Measurements from ENCODE around the gene NME7. TPM values are rescaled to one million over a fixed set of nuclear protein-coding genes. Genes with fewer than 3 reads are reported as not detected.

The NME7 gene
- total RNA-seq, 1 experiment from 2014 or later, result 21.8 TPM

- Histone ChIP-seq H4K20me1 (ENCODE audit: insufficient read depth) (no peaks in the 10 kb centered on the region), H3K27me3 (ENCODE audit: insufficient read depth, low read length) (no peaks in the 10 kb centered on the region), H3K4me1 (ENCODE audit: control insufficient read depth in 1 of 2, insufficient read depth in 2 of 2, low read length in 2 of 2) (peaks cover 0 to 8% of the 10 kb centered on the region in 2 experiments; a peak in 2 of 4 replicates), H3K4me2 (ENCODE audit: low read length) (no peak overlapping the region), H2AFZ (ENCODE audit: low read depth, low read length, poor library complexity, severe bottlenecking) (no peak overlapping the region), H3K36me3 (ENCODE audit: control insufficient read depth in 1 of 2, insufficient read depth in 2 of 2, low read length in 2 of 2) (no peaks in the 10 kb centered on the region), H3K27ac (ENCODE audit: low read depth, low read length) (no peak overlapping the region), H3K9me2 (ENCODE audit: insufficient read depth) (no peaks in the 10 kb centered on the region), H3K4me3 (replicated peaks in 1 of 2; ENCODE audit: low read depth in 1 of 2, low read length in 2 of 2) (no peak overlapping the region), H3K79me2 (ENCODE audit: insufficient read depth, low read length) (no peaks in the 10 kb centered on the region), H3K9me3 (ENCODE audit: control insufficient read depth in 1 of 2, insufficient read depth in 1 of 2, low read depth in 1 of 2, low read length in 2 of 2) (no peaks in the 10 kb centered on the region), H3K9ac (ENCODE audit: low read length) (no peak overlapping the region)
- no peak for ATAC-seq
- ChIA-PET CTCF (no interaction called here), POLR2A (no interaction called here), RAD21 (ENCODE audit: low non-redundant PET in 1 of 2, low total read pairs in 2 of 2, uncharacterized antibody in 2 of 2, unreplicated experiment in 2 of 2) (no interaction called here)
- no peak for TF ChIP-seq ZFX (IDR thresholded peaks at IDR 0.05)
- TF ChIP-seq CBX3 (IDR thresholded peaks at IDR 0.05; ENCODE audit: low read depth), result no peak
- TF ChIP-seq MAX (IDR thresholded peaks at IDR 0.05), result no peak
- no peak for TF ChIP-seq ELF1 (IDR thresholded peaks at IDR 0.05; ENCODE audit: borderline replicate concordance, low read depth)
- no peak for TF ChIP-seq ZNF274 (IDR thresholded peaks at IDR 0.05; ENCODE audit: low read depth, low read length)
- TF ChIP-seq RAD21 (IDR thresholded peaks at IDR 0.05; ENCODE audit: low read depth), result no peak
- no peak for TF ChIP-seq CTCF (IDR thresholded peaks at IDR 0.05 in 2 of 3, conservative IDR thresholded peaks at IDR 0.05 in 1 of 3; ENCODE audit: borderline replicate concordance in 1 of 3, insufficient read depth in 1 of 3, low read depth in 2 of 3, low read length in 2 of 3)
- TF ChIP-seq EZH2 (IDR thresholded peaks at IDR 0.05), result no peak
- TF ChIP-seq EZH2phosphoT487 (IDR thresholded peaks at IDR 0.05; ENCODE audit: borderline replicate concordance), result no peak
- TF ChIP-seq EGR1 (IDR thresholded peaks at IDR 0.05; ENCODE audit: low read depth), result no peak
- TF ChIP-seq POLR2A (IDR thresholded peaks at IDR 0.05; ENCODE audit: borderline replicate concordance, extremely low read depth, insufficient read depth, insufficient read length), result no peak
- no peak for TF ChIP-seq REST (IDR thresholded peaks at IDR 0.05; ENCODE audit: low read depth)
- TF ChIP-seq SIN3A (IDR thresholded peaks at IDR 0.05; ENCODE audit: low read depth), result no peak
- TF ChIP-seq ATF3 (IDR thresholded peaks at IDR 0.05), result no peak
- TF ChIP-seq YY1 (IDR thresholded peaks at IDR 0.05; ENCODE audit: extremely low read depth, insufficient replicate concordance, low read depth, low read length), result no peak
- no peak for TF ChIP-seq ZBTB33 (IDR thresholded peaks at IDR 0.05; ENCODE audit: extremely low read depth, insufficient replicate concordance, low read length)
- BruUV-seq (replicated peaks), result no TSS peak
- no peak for DNase-seq (ENCODE audit: low read depth, low spot score)
- intact Hi-C loops (cut with micrococcal nuclease), result no loop called here
Observed at GRCh38 chr1:169142129-169142528, 225.5 kb downstream of the NME7 start.
